ENCODE data around the gene C1GALT1C1L.

- TF ChIP-seq POLR2A (IDR thresholded peaks at IDR 0.05; ENCODE audit: low read depth, low read length) (no peak), BHLHE40 (IDR thresholded peaks at IDR 0.05; ENCODE audit: low read depth, low read length) (no peak), MAFK (IDR thresholded peaks at IDR 0.05; ENCODE audit: low read depth, low read length) (no peak), RFX5 (IDR thresholded peaks at IDR 0.05; ENCODE audit: low read depth, low read length) (no peak), RCOR1 (IDR thresholded peaks at IDR 0.05; ENCODE audit: insufficient replicate concordance, low read length) (no peak), RAD21 (IDR thresholded peaks at IDR 0.05; ENCODE audit: low read length) (no peak), CHD1 (IDR thresholded peaks at IDR 0.05; ENCODE audit: low read depth, low read length) (no peak)
- TF ChIP-seq, protein P1, sequence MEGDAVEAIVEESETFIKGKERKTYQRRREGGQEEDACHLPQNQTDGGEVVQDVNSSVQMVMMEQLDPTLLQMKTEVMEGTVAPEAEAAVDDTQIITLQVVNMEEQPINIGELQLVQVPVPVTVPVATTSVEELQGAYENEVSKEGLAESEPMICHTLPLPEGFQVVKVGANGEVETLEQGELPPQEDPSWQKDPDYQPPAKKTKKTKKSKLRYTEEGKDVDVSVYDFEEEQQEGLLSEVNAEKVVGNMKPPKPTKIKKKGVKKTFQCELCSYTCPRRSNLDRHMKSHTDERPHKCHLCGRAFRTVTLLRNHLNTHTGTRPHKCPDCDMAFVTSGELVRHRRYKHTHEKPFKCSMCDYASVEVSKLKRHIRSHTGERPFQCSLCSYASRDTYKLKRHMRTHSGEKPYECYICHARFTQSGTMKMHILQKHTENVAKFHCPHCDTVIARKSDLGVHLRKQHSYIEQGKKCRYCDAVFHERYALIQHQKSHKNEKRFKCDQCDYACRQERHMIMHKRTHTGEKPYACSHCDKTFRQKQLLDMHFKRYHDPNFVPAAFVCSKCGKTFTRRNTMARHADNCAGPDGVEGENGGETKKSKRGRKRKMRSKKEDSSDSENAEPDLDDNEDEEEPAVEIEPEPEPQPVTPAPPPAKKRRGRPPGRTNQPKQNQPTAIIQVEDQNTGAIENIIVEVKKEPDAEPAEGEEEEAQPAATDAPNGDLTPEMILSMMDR (conservative IDR thresholded peaks at IDR 0.05; ENCODE audit: low read depth, low read length): no peak
- TF ChIP-seq, protein P2, sequence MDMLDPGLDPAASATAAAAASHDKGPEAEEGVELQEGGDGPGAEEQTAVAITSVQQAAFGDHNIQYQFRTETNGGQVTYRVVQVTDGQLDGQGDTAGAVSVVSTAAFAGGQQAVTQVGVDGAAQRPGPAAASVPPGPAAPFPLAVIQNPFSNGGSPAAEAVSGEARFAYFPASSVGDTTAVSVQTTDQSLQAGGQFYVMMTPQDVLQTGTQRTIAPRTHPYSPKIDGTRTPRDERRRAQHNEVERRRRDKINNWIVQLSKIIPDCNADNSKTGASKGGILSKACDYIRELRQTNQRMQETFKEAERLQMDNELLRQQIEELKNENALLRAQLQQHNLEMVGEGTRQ (IDR thresholded peaks at IDR 0.05; ENCODE audit: low read depth, low read length): no peak
These were observed 49.5 kb upstream of the C1GALT1C1L start for GRCh38 chr2:43725711-43726246.

All from IMR-90 (cell line).